PC-9 (cell line): ENCODE measurements around the gene SPDYE17.
"Not testable (repeated sequence)": the region's sequence is repeated elsewhere in the genome, so short reads cannot be mapped to it uniquely, and the experiment has no call there.

Experiments
- CTCF ChIP-seq: fragments of 200-600 bp; sonication (generic); conservative IDR thresholded peaks from 2 replicates; pipeline ENCODE4 v1.6.1; 2017; ENCODE audit warnings: mixed run types, antibody characterized with exemption, mild to moderate bottlenecking, moderate library complexity
- EZH2 ChIP-seq: fragments of 200-600 bp; sonication (generic); IDR thresholded peaks from 2 replicates; pipeline ENCODE4 v1.8.0; 2017; ENCODE audit warnings: antibody characterized with exemption, low read depth

- not testable (repeated sequence) for TF ChIP-seq CTCF, EZH2
Observed at GRCh38 chr7:76998764-76999450, 33.3 kb downstream of the SPDYE17 start.
